GM20431 (cell line): Measurements from ENCODE around the gene PSD.

Experiments
- in situ Hi-C: fragments of 300-500 bp; cut with MseI, MboI; formaldehyde crosslinking; loops from one replicate; pipeline ENCODE4 v1.15.0; 2020; ENCODE audit warnings: low sequenced_read_pairs; ENCODE audit not compliant: unreplicated experiment

PSD gene

GRCh38 chr10:102421757-102422512 lies 3.4 kb upstream of the PSD start:
- in situ Hi-C loops: no loop called here

GRCh38 chr10:102421507-102421756 lies 2.8 kb upstream of the PSD start:
- in situ Hi-C loops: no loop called here

GRCh38 chr10:102420714-102421506 lies 2.3 kb upstream of the PSD start, which contains the start of gene FBXL15:
Gene FBXL15, plus strand, starts transcription at chr10:102420836. Its CDS starts 294 bp downstream, at chr10:102421130.
- in situ Hi-C loops: no loop called here

- in situ Hi-C loops: no loop called here
Measured at GRCh38 chr10:102420181-102420713, 1.7 kb upstream of the PSD start.

- in situ Hi-C loops: no loop called here
Measured at GRCh38 chr10:102419269-102420180, 940 bp upstream of the PSD start.

- in situ Hi-C loops: no loop called here
Measured at GRCh38 chr10:102416695-102417094, 1.9 kb downstream of the PSD start.

- in situ Hi-C loops: no loop called here
Measured at GRCh38 chr10:102416283-102416682, 2.3 kb downstream of the PSD start.

- in situ Hi-C loops: no loop called here
Measured at GRCh38 chr10:102414749-102415148, 3.8 kb downstream of the PSD start.

- in situ Hi-C loops: no loop called here
Measured at GRCh38 chr10:102413806-102414561, 4.6 kb downstream of the PSD start.

- in situ Hi-C loops: no loop called here
Measured at GRCh38 chr10:102413053-102413705, 5.4 kb downstream of the PSD start.

GRCh38 chr10:102412293-102412692 lies 6.3 kb downstream of the PSD start:
- in situ Hi-C loops: no loop called here

GRCh38 chr10:102411341-102412255 lies 7.0 kb downstream of the PSD start:
- in situ Hi-C loops: no loop called here

- in situ Hi-C loops: no loop called here
Measured at GRCh38 chr10:102410429-102411073, 8.0 kb downstream of the PSD start.

- in situ Hi-C loops: no loop called here
Measured at GRCh38 chr10:102409604-102410428, 8.8 kb downstream of the PSD start.

GRCh38 chr10:102408728-102409603 lies 9.6 kb downstream of the PSD start:
- in situ Hi-C loops: no loop called here
